ENCODE results near the gene IQCK.
A peak's percentile ranks its signal among the peaks of the same experiment; 100 is the strongest.

GRCh38 chr16:19717741-19718623 is at the start of gene IQCK, which contains the start of gene KNOP1:
- TF ChIP-seq CTCF (IDR thresholded peaks at IDR 0.05) (peak in 2 of 4 experiments; percentile 22 to 29), POLR2A (IDR thresholded peaks at IDR 0.05) (peak; percentile 57), POLR2AphosphoS5 (IDR thresholded peaks at IDR 0.05) (peak; percentile 87), EP300 (IDR thresholded peaks at IDR 0.05) (no peak)
